ENCODE results near the gene ASB1.

ASB1 gene

GRCh38 chr2:238456449-238456848, 29.7 kb downstream of the ASB1 start:
- Histone ChIP-seq H3K79me1 (ENCODE audit: low read length) (no peaks in the 10 kb centered on the region), H3K4me3 (ENCODE audit: low read depth, low read length) (no peak overlapping the region), H3K4me2 (ENCODE audit: low read length) (no peak overlapping the region), H3K18ac (ENCODE audit: low read length) (no peak overlapping the region), H3K27ac (ENCODE audit: low read depth, low read length) (no peak overlapping the region), H3K14ac (ENCODE audit: low read length) (no peak overlapping the region), H3K36me3 (ENCODE audit: control insufficient read depth in 1 of 2, insufficient read depth in 2 of 2, low read length in 2 of 2) (peaks cover under 1 to 10% of the 10 kb centered on the region in 2 experiments), H3K4ac (ENCODE audit: low read depth, low read length) (no peak overlapping the region), H3K9me3 (ENCODE audit: insufficient read depth, low read depth, low read length) (peaks cover 5% of the 10 kb centered on the region), H4K12ac (ENCODE audit: low read depth, low read length) (no peak overlapping the region), H3K79me2 (ENCODE audit: control insufficient read depth, insufficient read depth, low read length, poor library complexity) (no peaks in the 10 kb centered on the region), H3K23ac (ENCODE audit: low read length) (no peak overlapping the region), H2BK120ac (ENCODE audit: insufficient read depth, low read length, poor library complexity) (no peak overlapping the region), H2AK5ac (ENCODE audit: low read length) (no peak overlapping the region), H3K27me3 (ENCODE audit: insufficient read depth, low read length) (no peaks in the 10 kb centered on the region), H4K91ac (ENCODE audit: low read depth, low read length) (no peak overlapping the region), H3K4me1 (ENCODE audit: control insufficient read depth in 1 of 2, insufficient read depth in 2 of 2, low read length in 2 of 2) (no peaks in the 10 kb centered on the region), H4K8ac (ENCODE audit: low read depth, low read length) (no peak overlapping the region), H2BK5ac (ENCODE audit: low read depth, low read length, poor library complexity) (no peak overlapping the region), H3K9ac (ENCODE audit: low read length) (no peak overlapping the region), H2BK12ac (ENCODE audit: low read length) (no peak overlapping the region), H2AFZ (ENCODE audit: insufficient read depth, low read length, poor library complexity) (no peak overlapping the region)
- DNase-seq, result no peak
- WGBS (ENCODE audit: extremely low coverage, insufficient coverage, insufficient read length), result no CpG with 5 or more reads among the region's 1 CpG

GRCh38 chr2:238456970-238457926, 30.5 kb downstream of the ASB1 start:
- H3K27ac ChIP-seq (ENCODE audit: low read depth, low read length), result no peak overlapping the region
- H3K9me3 ChIP-seq (ENCODE audit: insufficient read depth, low read depth, low read length), result peaks cover 5% of the 10 kb centered on the region
- H4K8ac ChIP-seq (ENCODE audit: low read depth, low read length), result no peak overlapping the region
- H2BK12ac ChIP-seq (ENCODE audit: low read length), result no peak overlapping the region
- no peak overlapping the region for H4K12ac ChIP-seq (ENCODE audit: low read depth, low read length)
- no CpG with 5 or more reads among the region's 10 CpGs for WGBS (ENCODE audit: extremely low coverage, insufficient coverage, insufficient read length)
- no peak overlapping the region for H3K4me2 ChIP-seq (ENCODE audit: low read length)
- no peaks in the 10 kb centered on the region for H3K79me2 ChIP-seq (ENCODE audit: control insufficient read depth, insufficient read depth, low read length, poor library complexity)
- no peak overlapping the region for H3K4ac ChIP-seq (ENCODE audit: low read depth, low read length)
- no peak overlapping the region for H2BK5ac ChIP-seq (ENCODE audit: low read depth, low read length, poor library complexity)
- H3K79me1 ChIP-seq (ENCODE audit: low read length), result no peaks in the 10 kb centered on the region
- H2AFZ ChIP-seq (ENCODE audit: insufficient read depth, low read length, poor library complexity), result no peak overlapping the region
- H3K9ac ChIP-seq (ENCODE audit: low read length), result no peak overlapping the region
- peaks cover 0 to 4% of the 10 kb centered on the region in 2 experiments for H3K36me3 ChIP-seq (ENCODE audit: control insufficient read depth in 1 of 2, insufficient read depth in 2 of 2, low read length in 2 of 2)
- H3K27me3 ChIP-seq (ENCODE audit: insufficient read depth, low read length), result no peaks in the 10 kb centered on the region
- DNase-seq, result no peak
- H3K14ac ChIP-seq (ENCODE audit: low read length), result no peak overlapping the region
- H3K4me3 ChIP-seq (ENCODE audit: low read depth, low read length), result no peak overlapping the region
- no peak overlapping the region for H2BK120ac ChIP-seq (ENCODE audit: insufficient read depth, low read length, poor library complexity)
- no peaks in the 10 kb centered on the region for H3K4me1 ChIP-seq (ENCODE audit: control insufficient read depth in 1 of 2, insufficient read depth in 2 of 2, low read length in 2 of 2)
- H4K91ac ChIP-seq (ENCODE audit: low read depth, low read length), result no peak overlapping the region
- H3K18ac ChIP-seq (ENCODE audit: low read length), result no peak overlapping the region
- no peak overlapping the region for H2AK5ac ChIP-seq (ENCODE audit: low read length)
- no peak overlapping the region for H3K23ac ChIP-seq (ENCODE audit: low read length)

GRCh38 chr2:238457927-238458324, 31.2 kb downstream of the ASB1 start:
- Histone ChIP-seq H3K23ac (ENCODE audit: low read length) (no peak overlapping the region), H3K4me2 (ENCODE audit: low read length) (no peak overlapping the region), H3K4ac (ENCODE audit: low read depth, low read length) (no peak overlapping the region), H4K91ac (ENCODE audit: low read depth, low read length) (no peak overlapping the region), H3K27ac (ENCODE audit: low read depth, low read length) (no peak overlapping the region), H2BK120ac (ENCODE audit: insufficient read depth, low read length, poor library complexity) (no peak overlapping the region), H3K4me3 (ENCODE audit: low read depth, low read length) (no peak overlapping the region), H3K79me1 (ENCODE audit: low read length) (no peaks in the 10 kb centered on the region), H2BK12ac (ENCODE audit: low read length) (no peak overlapping the region), H3K27me3 (ENCODE audit: insufficient read depth, low read length) (no peaks in the 10 kb centered on the region), H4K12ac (ENCODE audit: low read depth, low read length) (no peak overlapping the region), H2AK5ac (ENCODE audit: low read length) (no peak overlapping the region), H3K18ac (ENCODE audit: low read length) (no peak overlapping the region), H3K9me3 (ENCODE audit: insufficient read depth, low read depth, low read length) (peaks cover 5% of the 10 kb centered on the region), H3K9ac (ENCODE audit: low read length) (no peak overlapping the region), H2BK5ac (ENCODE audit: low read depth, low read length, poor library complexity) (no peak overlapping the region), H3K14ac (ENCODE audit: low read length) (no peak overlapping the region), H4K8ac (ENCODE audit: low read depth, low read length) (no peak overlapping the region), H3K4me1 (ENCODE audit: control insufficient read depth in 1 of 2, insufficient read depth in 2 of 2, low read length in 2 of 2) (no peaks in the 10 kb centered on the region), H3K36me3 (ENCODE audit: control insufficient read depth in 1 of 2, insufficient read depth in 2 of 2, low read length in 2 of 2) (no peaks in the 10 kb centered on the region), H3K79me2 (ENCODE audit: control insufficient read depth, insufficient read depth, low read length, poor library complexity) (no peaks in the 10 kb centered on the region), H2AFZ (ENCODE audit: insufficient read depth, low read length, poor library complexity) (no peak overlapping the region)
- no peak for DNase-seq
- no CpG with 5 or more reads among the region's 3 CpGs for WGBS (ENCODE audit: extremely low coverage, insufficient coverage, insufficient read length)

- Histone ChIP-seq H3K14ac (ENCODE audit: low read length) (no peak overlapping the region), H3K23ac (ENCODE audit: low read length) (no peak overlapping the region), H3K4ac (ENCODE audit: low read depth, low read length) (no peak overlapping the region), H2AFZ (ENCODE audit: insufficient read depth, low read length, poor library complexity) (no peak overlapping the region), H3K9me3 (ENCODE audit: insufficient read depth, low read depth, low read length) (peaks cover 5% of the 10 kb centered on the region), H2BK12ac (ENCODE audit: low read length) (no peak overlapping the region), H3K4me2 (ENCODE audit: low read length) (no peak overlapping the region), H3K27me3 (ENCODE audit: insufficient read depth, low read length) (no peaks in the 10 kb centered on the region), H3K18ac (ENCODE audit: low read length) (no peak overlapping the region), H2BK120ac (ENCODE audit: insufficient read depth, low read length, poor library complexity) (no peak overlapping the region), H3K36me3 (ENCODE audit: control insufficient read depth in 1 of 2, insufficient read depth in 2 of 2, low read length in 2 of 2) (no peaks in the 10 kb centered on the region), H4K12ac (ENCODE audit: low read depth, low read length) (no peak overlapping the region), H2AK5ac (ENCODE audit: low read length) (no peak overlapping the region), H4K8ac (ENCODE audit: low read depth, low read length) (no peak overlapping the region), H3K9ac (ENCODE audit: low read length) (no peak overlapping the region), H3K4me1 (ENCODE audit: control insufficient read depth in 1 of 2, insufficient read depth in 2 of 2, low read length in 2 of 2) (no peaks in the 10 kb centered on the region), H3K4me3 (ENCODE audit: low read depth, low read length) (no peak overlapping the region), H4K91ac (ENCODE audit: low read depth, low read length) (no peak overlapping the region), H3K27ac (ENCODE audit: low read depth, low read length) (no peak overlapping the region), H3K79me2 (ENCODE audit: control insufficient read depth, insufficient read depth, low read length, poor library complexity) (no peaks in the 10 kb centered on the region), H3K79me1 (ENCODE audit: low read length) (no peaks in the 10 kb centered on the region), H2BK5ac (ENCODE audit: low read depth, low read length, poor library complexity) (no peak overlapping the region)
- WGBS (ENCODE audit: extremely low coverage, insufficient coverage, insufficient read length), result no CpG with 5 or more reads among the region's 12 CpGs
- DNase-seq, result no peak
Observed at GRCh38 chr2:238458651-238459050, 31.9 kb downstream of the ASB1 start.

Data from trophoblast cell (in vitro differentiated cells and primary cell).